Lower lobe of right lung (tissue), 2 donors: ENCODE data around the gene EBPL. TPM values are rescaled to one million over a fixed set of nuclear protein-coding genes. Genes with fewer than 3 reads are reported as not detected.

ENCODE experiments used
- ATAC-seq, 2 donors: fragments of 200-7000 bp; cut with Tn5 transposase; one replicate each; pipeline ENCODE4 v1.9.1; 2020 to 2022; ENCODE audit warnings: mild to moderate bottlenecking in 2 of 2, moderate library complexity in 2 of 2
- DNase-seq: peaks from one replicate; pipeline ENCODE4 v3.0.0-alpha.2; 2020
- H3K27ac ChIP-seq: fragments of 200-600 bp; one replicate; pipeline ENCODE4 v1.8.0; 2022
- H3K27me3 ChIP-seq: fragments of 200-600 bp; one replicate; pipeline ENCODE4 v1.8.0; 2022; ENCODE audit warnings: low read depth
- H3K36me3 ChIP-seq: fragments of 200-600 bp; one replicate; pipeline ENCODE4 v1.8.0; 2022; ENCODE audit warnings: mild to moderate bottlenecking
- H3K4me1 ChIP-seq: fragments of 200-600 bp; one replicate; pipeline ENCODE4 v1.8.0; 2022
- H3K4me3 ChIP-seq: fragments of 200-600 bp; one replicate; pipeline ENCODE4 v1.8.0; 2022; ENCODE audit warnings: mild to moderate bottlenecking
- H3K9me3 ChIP-seq: fragments of 200-600 bp; one replicate; pipeline ENCODE4 v1.8.0; 2022
- intact Hi-C: fragments of 100-400 bp; cut with DNase I; formaldehyde crosslinking; loops from one replicate; pipeline ENCODE4 v1.11.0; 2022
- total RNA-seq: library from RNA; stranded (reverse); fragmentation: NEBNext Ultra II Directional; extraction: Animal tissue kit (Norgen Biotek cat#: 25700); gene quantifications from one replicate; pipeline ENCODE4 v1.2.1, GENCODE V29; 2021
- TF ChIP-seq, protein P1 (sequence below): fragments of 200-600 bp; IDR thresholded peaks from one replicate; pipeline ENCODE4 v1.8.0; 2022; ENCODE audit warnings: antibody characterized with exemption, mild to moderate bottlenecking
- donor health status: DM: no; HTN: yes; CAD: no; lungs with severe emphysema.

EBPL gene
- total RNA-seq, 1 donor from 2014 or later, result 48.4 TPM

- TF ChIP-seq, protein P1, sequence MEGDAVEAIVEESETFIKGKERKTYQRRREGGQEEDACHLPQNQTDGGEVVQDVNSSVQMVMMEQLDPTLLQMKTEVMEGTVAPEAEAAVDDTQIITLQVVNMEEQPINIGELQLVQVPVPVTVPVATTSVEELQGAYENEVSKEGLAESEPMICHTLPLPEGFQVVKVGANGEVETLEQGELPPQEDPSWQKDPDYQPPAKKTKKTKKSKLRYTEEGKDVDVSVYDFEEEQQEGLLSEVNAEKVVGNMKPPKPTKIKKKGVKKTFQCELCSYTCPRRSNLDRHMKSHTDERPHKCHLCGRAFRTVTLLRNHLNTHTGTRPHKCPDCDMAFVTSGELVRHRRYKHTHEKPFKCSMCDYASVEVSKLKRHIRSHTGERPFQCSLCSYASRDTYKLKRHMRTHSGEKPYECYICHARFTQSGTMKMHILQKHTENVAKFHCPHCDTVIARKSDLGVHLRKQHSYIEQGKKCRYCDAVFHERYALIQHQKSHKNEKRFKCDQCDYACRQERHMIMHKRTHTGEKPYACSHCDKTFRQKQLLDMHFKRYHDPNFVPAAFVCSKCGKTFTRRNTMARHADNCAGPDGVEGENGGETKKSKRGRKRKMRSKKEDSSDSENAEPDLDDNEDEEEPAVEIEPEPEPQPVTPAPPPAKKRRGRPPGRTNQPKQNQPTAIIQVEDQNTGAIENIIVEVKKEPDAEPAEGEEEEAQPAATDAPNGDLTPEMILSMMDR, result no peak
- intact Hi-C loops, result no loop called here
- Histone ChIP-seq H3K4me3 (no peak overlapping the region), H3K27me3 (no peaks in the 10 kb centered on the region), H3K4me1 (peaks cover 31% of the 10 kb centered on the region), H3K9me3 (no peaks in the 10 kb centered on the region), H3K27ac (peak overlapping the region; percentile 69), H3K36me3 (no peaks in the 10 kb centered on the region)
- ATAC-seq (no peak), DNase-seq (no peak)
Measured at GRCh38 chr13:49630580-49630979, 60.7 kb downstream of the EBPL start.

- peaks cover 31% of the 10 kb centered on the region for H3K4me1 ChIP-seq
- TF ChIP-seq, protein P1, result no peak
- H3K27ac ChIP-seq, result peak overlapping the region; percentile 69
- no peaks in the 10 kb centered on the region for H3K9me3 ChIP-seq
- intact Hi-C loops, result no loop called here
- DNase-seq (no peak), ATAC-seq (no peak)
- H3K4me3 ChIP-seq, result no peak overlapping the region
- H3K36me3 ChIP-seq, result no peaks in the 10 kb centered on the region
- no peaks in the 10 kb centered on the region for H3K27me3 ChIP-seq
Measured at GRCh38 chr13:49629947-49630346, 61.3 kb downstream of the EBPL start.

DNA sequence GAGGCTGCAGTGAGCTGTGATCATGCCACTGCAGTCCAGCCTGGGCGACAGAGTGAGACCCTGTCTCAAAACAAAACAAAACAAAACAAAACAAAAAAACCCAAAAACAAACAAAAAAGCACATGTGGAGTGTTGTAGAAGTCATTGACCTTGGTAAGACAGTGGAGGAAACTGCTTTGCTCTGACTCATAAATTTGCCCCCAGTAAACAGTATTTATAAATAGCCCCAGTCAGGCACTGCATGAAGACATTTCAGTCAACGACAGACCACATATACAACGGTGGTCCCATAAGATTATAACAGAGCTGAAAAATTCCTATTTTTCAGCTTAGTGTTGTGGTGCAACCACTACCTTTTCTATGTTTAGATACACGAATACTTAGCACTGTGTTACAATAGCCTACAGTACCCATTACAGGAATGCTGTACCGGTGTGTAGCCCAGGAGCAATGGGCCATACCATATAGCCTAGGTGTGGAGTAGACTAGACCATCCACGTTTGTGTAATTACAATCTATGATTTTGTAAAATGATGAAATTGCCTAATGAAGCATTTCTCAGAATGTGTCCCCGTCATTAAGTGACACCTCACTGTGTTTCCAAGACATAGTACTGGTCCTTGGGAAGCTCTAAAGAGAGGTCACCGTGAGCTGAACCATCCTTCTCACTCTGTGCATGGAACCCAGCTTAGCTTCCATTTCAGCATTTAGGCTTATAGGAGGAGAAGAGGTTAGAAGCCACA lies 61.9 kb downstream of the EBPL start:
- no peak for DNase-seq
- TF ChIP-seq, protein P1, result no peak
- H3K4me1 ChIP-seq, result peaks cover 31% of the 10 kb centered on the region
- peak overlapping the region; percentile 69 for H3K27ac ChIP-seq
- intact Hi-C loops, result no loop called here
- H3K4me3 ChIP-seq, result peak overlapping the region; percentile 49
- H3K36me3 ChIP-seq, result no peaks in the 10 kb centered on the region
- H3K9me3 ChIP-seq, result no peaks in the 10 kb centered on the region
- H3K27me3 ChIP-seq, result no peaks in the 10 kb centered on the region
- ATAC-seq, result no peak

GRCh38 chr13:49627831-49628652 lies 63.2 kb downstream of the EBPL start, which contains the start of gene ARL11:
ARL11 (plus strand) TSS chr13:49628507; CDS start chr13:49630448, 1,941 bp downstream.
- TF ChIP-seq, protein P1, result no peak
- DNase-seq, result peak; percentile 87
- H3K4me3 ChIP-seq, result peak within 1 kb of the TSS; percentile 49
- H3K27ac ChIP-seq, result peak within 1 kb of the TSS; percentile 69
- H3K36me3 ChIP-seq, result no peaks in the 10 kb centered on the region
- no peaks in the 10 kb centered on the region for H3K9me3 ChIP-seq
- H3K27me3 ChIP-seq, result no peaks in the 10 kb centered on the region
- peak; percentile 81 to 84 for ATAC-seq
- H3K4me1 ChIP-seq, result peaks cover 31% of the 10 kb centered on the region
- intact Hi-C loops, result no loop called here

DNA sequence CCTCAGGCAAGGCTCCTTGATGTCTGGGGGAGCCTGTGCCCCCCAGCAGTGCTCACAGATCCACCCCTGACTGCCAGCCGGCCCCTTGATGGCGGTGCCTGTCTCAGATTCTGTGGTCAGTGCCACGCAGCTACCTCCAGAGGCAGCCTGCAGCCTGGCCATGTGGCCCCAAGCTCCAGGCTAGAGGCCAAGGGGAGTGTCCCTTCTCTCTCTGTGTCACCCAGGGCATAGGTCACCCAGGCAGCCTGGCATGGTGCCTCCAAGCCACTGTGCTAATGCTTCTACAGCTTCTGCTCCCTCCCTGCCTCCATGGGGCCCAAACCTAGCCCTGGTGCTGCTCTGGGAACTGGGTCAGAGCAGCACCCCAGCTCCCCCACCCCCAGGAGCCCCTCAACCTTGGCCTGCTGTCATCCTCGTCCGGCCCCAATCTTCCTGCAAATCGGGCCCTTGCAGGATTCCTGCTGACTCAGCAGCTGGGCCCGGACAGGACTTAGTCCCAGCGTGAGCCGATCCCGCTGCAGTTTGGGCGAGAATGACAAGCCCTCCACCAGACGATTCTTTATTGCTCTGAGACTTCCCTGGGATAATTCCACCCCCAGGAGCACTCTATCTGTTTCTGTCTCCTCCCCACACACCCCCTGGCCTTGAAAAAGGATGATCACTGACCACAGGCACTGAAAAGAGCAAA lies 65.8 kb downstream of the EBPL start:
- Histone ChIP-seq H3K4me3 (no peak overlapping the region), H3K27me3 (no peaks in the 10 kb centered on the region), H3K27ac (peak overlapping the region; percentile 13), H3K9me3 (no peaks in the 10 kb centered on the region), H3K36me3 (no peaks in the 10 kb centered on the region), H3K4me1 (peaks cover 28% of the 10 kb centered on the region)
- TF ChIP-seq, protein P1, result no peak
- DNase-seq, result peak; percentile 83
- peak; percentile 82 to 86 for ATAC-seq
- intact Hi-C loops, result no loop called here
